Smooth muscle cell (in vitro differentiated cells): ENCODE data around the gene WDR18. TPM values are rescaled to one million over a fixed set of nuclear protein-coding genes. Genes with fewer than 3 reads are reported as not detected.
A peak's percentile ranks its signal among the peaks of the same experiment; 100 is the strongest.

ENCODE experiments used
- DNase-seq: peaks from one replicate; lab custom pipeline; 2025; ENCODE audit not compliant: unreplicated experiment; lab: John Stamatoyannopoulos, UW
- H2AFZ ChIP-seq: fragments of 200-600 bp; sonication (generic); 2 replicates; pipeline ENCODE4 v1.6.0; 2016; ENCODE audit warnings: antibody characterized with exemption, low read depth, mild to moderate bottlenecking
- H3F3A ChIP-seq: fragments of 200-600 bp; sonication (generic); 2 replicates; pipeline ENCODE4 v1.6.0; 2017; ENCODE audit warnings: antibody characterized with exemption, low read depth
- H3K27ac ChIP-seq: fragments of 200-600 bp; sonication (generic); 2 replicates; pipeline ENCODE4 v1.5.1; 2016; ENCODE audit warnings: low read depth, mild to moderate bottlenecking
- H3K27me3 ChIP-seq: fragments of 200-600 bp; sonication (generic); 2 replicates; pipeline ENCODE4 v1.6.1; 2016; ENCODE audit warnings: low read depth, mild to moderate bottlenecking
- H3K36me3 ChIP-seq: fragments of 200-600 bp; sonication (generic); 2 replicates; pipeline ENCODE4 v1.5.1; 2016; ENCODE audit warnings: low read depth
- H3K4me1 ChIP-seq: fragments of 200-600 bp; sonication (generic); 2 replicates; pipeline ENCODE4 v1.5.1; 2016; ENCODE audit warnings: low read depth
- H3K4me2 ChIP-seq: fragments of 200-600 bp; sonication (generic); 2 replicates; pipeline ENCODE4 v1.6.0; 2016; ENCODE audit warnings: mild to moderate bottlenecking
- H3K4me3 ChIP-seq: fragments of 200-600 bp; sonication (generic); 2 replicates; pipeline ENCODE4 v1.5.1; 2016; ENCODE audit warnings: mild to moderate bottlenecking
- H3K79me2 ChIP-seq: fragments of 200-600 bp; sonication (generic); 2 replicates; pipeline ENCODE4 v1.6.0; 2016; ENCODE audit warnings: low read depth, mild to moderate bottlenecking
- H3K9ac ChIP-seq: fragments of 200-600 bp; sonication (generic); 2 replicates; pipeline ENCODE4 v1.6.0; 2016; ENCODE audit warnings: low read depth
- H3K9me3 ChIP-seq: fragments of 200-600 bp; sonication (generic); replicated peaks from 2 replicates; pipeline ENCODE4 v1.5.1; 2016; ENCODE audit warnings: low read depth
- H4K20me1 ChIP-seq: fragments of 200-600 bp; sonication (generic); 2 replicates; pipeline ENCODE4 v1.6.0; 2016; ENCODE audit warnings: low read depth
- WGBS: methylation state at CpG from one replicate; pipeline ENCODE4 v1.1.7; 2016; ENCODE audit warnings: low lambda C conversion rate; 5-methylcytosine and 5-hydroxymethylcytosine counted together
- polyA plus RNA-seq: library from polyadenylated mRNA; unstranded; fragments of >200 nt; fragmentation: Nextera tagmentation; extraction: Ambion mirVana; gene quantifications from 2 replicates; pipeline ENCODE4 v1.2.1, GENCODE V29; 2016
- total RNA-seq: library from RNA; depleted of rRNA; stranded (reverse); fragments of >200 nt; gene quantifications from 2 replicates; pipeline ENCODE4 v1.2.3, GENCODE V29; 2014
- TF ChIP-seq, protein P1 (sequence below): fragments of 200-600 bp; sonication (generic); IDR thresholded peaks from 2 replicates; pipeline ENCODE4 v1.5.1; 2017; ENCODE audit warnings: borderline replicate concordance, mild to moderate bottlenecking, antibody characterized with exemption; ENCODE audit not compliant: insufficient read depth, poor library complexity, severe bottlenecking

WDR18 gene
- total and polyA plus RNA-seq, 2 experiments from 2014 or later, result 69.4 to 160 TPM

DNA sequence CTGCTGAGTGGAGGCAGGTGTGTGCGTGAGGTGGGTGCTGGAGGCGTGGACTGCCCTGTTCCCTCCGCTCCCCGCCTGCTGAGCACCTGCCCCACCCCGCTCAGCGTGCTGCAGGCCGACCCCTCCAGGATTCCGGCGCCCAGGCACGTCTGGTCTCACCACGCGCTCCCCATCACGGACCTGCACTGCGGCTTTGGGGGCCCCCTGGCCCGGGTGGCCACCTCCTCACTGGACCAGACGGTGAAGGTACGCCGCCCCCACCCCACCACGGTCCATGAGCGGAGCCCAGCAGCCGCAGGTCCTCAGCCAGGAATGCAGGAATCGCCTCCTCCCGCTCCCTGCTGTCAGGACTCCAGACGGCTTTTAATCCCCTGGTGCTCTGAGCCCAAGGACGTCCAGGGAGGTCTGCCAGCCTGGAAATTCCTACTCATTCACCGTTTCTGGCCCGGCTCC lies 6.0 kb downstream of the WDR18 start:
- WGBS, result 82% methylated on average over 16 of the region's 27 CpGs

DNA sequence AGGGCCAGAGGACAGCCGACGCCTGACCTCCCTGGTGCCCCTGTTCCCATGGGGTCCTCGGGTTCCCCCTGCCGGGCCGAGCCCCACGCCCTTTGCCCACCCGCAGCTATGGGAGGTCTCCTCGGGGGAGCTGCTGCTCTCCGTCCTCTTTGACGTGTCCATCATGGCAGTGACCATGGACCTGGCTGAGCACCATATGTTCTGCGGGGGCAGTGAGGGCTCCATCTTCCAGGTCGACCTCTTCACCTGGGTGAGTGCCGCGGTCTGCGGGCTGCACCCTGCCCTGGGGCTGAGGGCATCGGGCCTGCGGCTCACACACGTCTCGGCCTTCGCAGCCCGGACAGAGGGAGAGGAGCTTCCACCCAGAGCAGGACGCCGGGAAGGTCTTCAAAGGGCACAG lies 6.6 kb downstream of the WDR18 start:
- Histone ChIP-seq H3K4me2 (no peak overlapping the region), H3K9me3 (no peaks in the 10 kb centered on the region), H3K27ac (no peak overlapping the region), H3K9ac (no peak overlapping the region), H2AFZ (no peak overlapping the region), H3K36me3 (no peaks in the 10 kb centered on the region), H3K27me3 (peaks cover under 1% of the 10 kb centered on the region), H3K4me1 (no peaks in the 10 kb centered on the region), H4K20me1 (no peaks in the 10 kb centered on the region), H3F3A (no peaks in the 10 kb centered on the region), H3K4me3 (no peak overlapping the region), H3K79me2 (no peaks in the 10 kb centered on the region)
- DNase-seq, result no peak
- TF ChIP-seq, protein P1, sequence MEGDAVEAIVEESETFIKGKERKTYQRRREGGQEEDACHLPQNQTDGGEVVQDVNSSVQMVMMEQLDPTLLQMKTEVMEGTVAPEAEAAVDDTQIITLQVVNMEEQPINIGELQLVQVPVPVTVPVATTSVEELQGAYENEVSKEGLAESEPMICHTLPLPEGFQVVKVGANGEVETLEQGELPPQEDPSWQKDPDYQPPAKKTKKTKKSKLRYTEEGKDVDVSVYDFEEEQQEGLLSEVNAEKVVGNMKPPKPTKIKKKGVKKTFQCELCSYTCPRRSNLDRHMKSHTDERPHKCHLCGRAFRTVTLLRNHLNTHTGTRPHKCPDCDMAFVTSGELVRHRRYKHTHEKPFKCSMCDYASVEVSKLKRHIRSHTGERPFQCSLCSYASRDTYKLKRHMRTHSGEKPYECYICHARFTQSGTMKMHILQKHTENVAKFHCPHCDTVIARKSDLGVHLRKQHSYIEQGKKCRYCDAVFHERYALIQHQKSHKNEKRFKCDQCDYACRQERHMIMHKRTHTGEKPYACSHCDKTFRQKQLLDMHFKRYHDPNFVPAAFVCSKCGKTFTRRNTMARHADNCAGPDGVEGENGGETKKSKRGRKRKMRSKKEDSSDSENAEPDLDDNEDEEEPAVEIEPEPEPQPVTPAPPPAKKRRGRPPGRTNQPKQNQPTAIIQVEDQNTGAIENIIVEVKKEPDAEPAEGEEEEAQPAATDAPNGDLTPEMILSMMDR, result no peak
- WGBS, result 98% methylated on average over 23 of the region's 23 CpGs

More for the DNA sequence above, 6.0 kb downstream of the WDR18 start:
- TF ChIP-seq, protein P1, result no peak
- Histone ChIP-seq H2AFZ (no peak overlapping the region), H3K36me3 (no peaks in the 10 kb centered on the region), H3K27me3 (no peaks in the 10 kb centered on the region), H3K9me3 (no peaks in the 10 kb centered on the region), H3K27ac (no peak overlapping the region), H3K79me2 (peaks cover 4% of the 10 kb centered on the region), H4K20me1 (peaks cover 2% of the 10 kb centered on the region), H3K4me3 (no peak overlapping the region), H3K9ac (no peak overlapping the region), H3F3A (no peaks in the 10 kb centered on the region), H3K4me1 (peaks cover 2% of the 10 kb centered on the region), H3K4me2 (no peak overlapping the region)
- no peak for DNase-seq

DNA sequence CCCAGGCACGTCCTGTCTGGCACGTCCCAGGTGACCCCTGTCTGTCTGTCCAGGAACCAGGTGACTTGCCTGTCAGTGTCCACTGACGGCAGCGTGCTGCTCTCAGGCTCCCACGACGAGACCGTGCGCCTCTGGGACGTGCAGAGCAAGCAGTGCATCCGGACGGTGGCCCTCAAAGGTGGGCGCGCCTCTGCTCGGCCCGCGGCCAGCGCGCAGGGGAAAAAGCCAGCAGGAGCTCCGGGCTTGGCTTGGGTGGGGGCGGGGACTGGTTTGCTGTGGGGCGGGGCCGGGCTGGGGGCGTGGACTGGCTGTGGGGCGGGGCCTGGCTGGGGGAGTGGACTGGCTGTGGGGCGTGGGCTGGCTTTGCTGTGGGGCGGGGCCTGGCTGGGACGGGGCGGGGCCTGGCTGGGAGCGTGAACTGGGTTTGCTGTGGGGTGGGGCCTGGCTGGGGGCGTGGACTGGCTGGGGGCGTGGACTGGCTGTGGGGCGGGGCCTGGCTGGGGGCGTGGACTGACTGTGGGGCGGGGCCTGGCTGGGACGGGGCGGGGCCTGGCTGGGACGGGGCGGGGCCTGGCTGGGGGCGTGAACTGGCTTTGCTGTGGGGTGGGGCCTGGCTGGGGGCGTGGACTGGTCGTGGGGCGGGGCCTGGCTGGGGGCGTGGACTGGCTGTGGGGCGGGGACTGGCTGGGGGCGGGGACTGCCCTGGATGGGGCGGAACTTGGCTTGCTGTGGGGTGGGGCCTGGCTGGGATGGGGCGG lies 7.2 kb downstream of the WDR18 start:
- WGBS, result 90% methylated on average over 24 of the region's 47 CpGs
- Histone ChIP-seq H3F3A (no peaks in the 10 kb centered on the region), H3K36me3 (no peaks in the 10 kb centered on the region), H3K79me2 (no peaks in the 10 kb centered on the region), H3K27ac (no peak overlapping the region), H2AFZ (no peak overlapping the region), H4K20me1 (no peaks in the 10 kb centered on the region), H3K4me1 (peaks cover 5% of the 10 kb centered on the region), H3K9me3 (no peaks in the 10 kb centered on the region), H3K9ac (no peak overlapping the region), H3K4me3 (no peak overlapping the region), H3K27me3 (peaks cover 4% of the 10 kb centered on the region), H3K4me2 (no peak overlapping the region)
- DNase-seq, result peak; percentile 20
- TF ChIP-seq, protein P1, result no peak
